Liver (tissue), 9 donors: ENCODE data around the gene PCTP. TPM values are rescaled to one million over a fixed set of nuclear protein-coding genes. Genes with fewer than 3 reads are reported as not detected.

Source experiments
- DNase-seq: peaks from one replicate; pipeline ENCODE4 v3.0.0-alpha.2; 2017; ENCODE audit warnings: low spot score
- H3K27ac ChIP-seq, 2 donors: one replicate each; pipeline ENCODE4 v1.7.0; 2013; ENCODE audit warnings: inconsistent platforms in 2 of 2, low read length in 2 of 2, control low read depth in 1 of 2, low read depth in 1 of 2, mild to moderate bottlenecking in 1 of 2
- H3K27me3 ChIP-seq, 4 donors: one replicate each; pipeline versions ENCODE4 v1.6.1 to v1.7.0; 2013; ENCODE audit warnings: low read length in 3 of 4, inconsistent platforms in 1 of 4, mild to moderate bottlenecking in 1 of 4, moderate library complexity in 1 of 4; ENCODE audit not compliant: control insufficient read depth in 4 of 4, insufficient read depth in 4 of 4
- H3K36me3 ChIP-seq, 4 donors: one replicate each; pipeline versions ENCODE4 v1.6.1 to v1.7.0; 2013; ENCODE audit warnings: low read length in 3 of 4, mild to moderate bottlenecking in 3 of 4, low read depth in 1 of 4, moderate library complexity in 1 of 4; ENCODE audit not compliant: control insufficient read depth in 4 of 4, insufficient read depth in 3 of 4
- H3K4me1 ChIP-seq, 4 donors: one replicate each; pipeline versions ENCODE4 v1.6.1 to v1.7.0; 2013; ENCODE audit warnings: low read length in 3 of 4, mild to moderate bottlenecking in 3 of 4, moderate library complexity in 1 of 4; ENCODE audit not compliant: control insufficient read depth in 4 of 4, insufficient read depth in 4 of 4
- H3K4me3 ChIP-seq, 3 donors: one replicate each; pipeline versions ENCODE4 v1.6.1 to v1.7.0; 2013; ENCODE audit warnings: low read length in 3 of 3, control low read depth in 1 of 3, low read depth in 1 of 3, mild to moderate bottlenecking in 1 of 3
- H3K9ac ChIP-seq, 2 donors: one replicate each; pipeline ENCODE4 v1.7.0; 2013; ENCODE audit warnings: low read length in 2 of 2, mild to moderate bottlenecking in 2 of 2, moderate library complexity in 2 of 2, control low read depth in 1 of 2, low read depth in 1 of 2
- H3K9me3 ChIP-seq, 4 donors: one replicate each; pipeline versions ENCODE4 v1.6.1 to v1.7.0; 2013; ENCODE audit warnings: low read length in 3 of 4; ENCODE audit not compliant: control insufficient read depth in 4 of 4
- ATF3 ChIP-seq: IDR thresholded peaks from 2 replicates; pipeline ENCODE4 v1.6.1; 2016; ENCODE audit warnings: antibody characterized with exemption
- CTCF ChIP-seq: fragments of 150-350 bp; IDR thresholded peaks from 2 replicates; pipeline ENCODE4 v1.5.1; 2017; ENCODE audit warnings: improper control_type of control experiment, low read depth, low read length; ENCODE audit not compliant: missing input control
- EGR1 ChIP-seq, 2 donors: IDR thresholded peaks; 2 replicates each; pipeline ENCODE4 v1.6.1; 2016 to 2018; ENCODE audit warnings: antibody characterized with exemption in 2 of 2, low read depth in 2 of 2
- FOXA1 ChIP-seq: IDR thresholded peaks from 2 replicates; pipeline ENCODE4 v1.6.1; 2016; ENCODE audit warnings: antibody characterized with exemption
- FOXA2 ChIP-seq: IDR thresholded peaks from 2 replicates; pipeline ENCODE4 v1.6.1; 2016; ENCODE audit warnings: antibody characterized with exemption
- HNF4A ChIP-seq, 2 donors: conservative IDR thresholded peaks; 2 replicates each; pipeline ENCODE4 v1.6.1; 2016; ENCODE audit warnings: antibody characterized with exemption in 2 of 2, mild to moderate bottlenecking in 2 of 2
- HNF4G ChIP-seq: IDR thresholded peaks from 2 replicates; pipeline ENCODE4 v1.6.1; 2016; ENCODE audit warnings: antibody characterized with exemption
- NR2F2 ChIP-seq: IDR thresholded peaks from 2 replicates; pipeline ENCODE4 v1.6.1; 2016; ENCODE audit warnings: antibody characterized with exemption
- RAD21 ChIP-seq, 2 donors: IDR thresholded peaks; 2 replicates each; pipeline ENCODE4 v1.6.1; 2016; ENCODE audit warnings: antibody characterized with exemption in 2 of 2, mild to moderate bottlenecking in 2 of 2
- RXRA ChIP-seq, 2 donors: IDR thresholded peaks; 2 replicates each; pipeline ENCODE4 v1.6.1; 2017 to 2018; ENCODE audit warnings: antibody characterized with exemption in 2 of 2, mild to moderate bottlenecking in 1 of 2
- SP1 ChIP-seq: IDR thresholded peaks from 2 replicates; pipeline ENCODE4 v1.6.1; 2018; ENCODE audit warnings: antibody characterized with exemption, mild to moderate bottlenecking
- TAF1 ChIP-seq: conservative IDR thresholded peaks from 2 replicates; pipeline ENCODE4 v1.6.1; 2016; ENCODE audit warnings: antibody characterized with exemption, mild to moderate bottlenecking
- YY1 ChIP-seq: IDR thresholded peaks from 2 replicates; pipeline ENCODE4 v1.6.1; 2016; ENCODE audit warnings: antibody characterized with exemption, mild to moderate bottlenecking
- ZBTB33 ChIP-seq: IDR thresholded peaks from 2 replicates; pipeline ENCODE4 v1.6.1; 2016; ENCODE audit warnings: antibody characterized with exemption
- WGBS: extraction: QIAGEN DNeasy Blood & Tissue Kit; methylation state at CpG from one replicate; pipeline ENCODE4 v1.1.7; 2013; 5-methylcytosine and 5-hydroxymethylcytosine counted together
- polyA plus RNA-seq, 2 donors: library from polyadenylated mRNA; stranded (reverse) in 1 of 2; unstranded in 1 of 2; fragments of 200-250 nt in 1 of 2; fragments of >200 nt in 1 of 2; fragmentation: Nextera tagmentation in 1 of 2; extraction: Ambion mirVana in 1 of 2; gene quantifications; one replicate each; pipeline versions ENCODE4 v1.2.1 to v1.2.3, GENCODE V29; 2013 to 2015
- total RNA-seq, 2 donors: library from RNA; depleted of rRNA; stranded (reverse); fragments of >200 nt; gene quantifications; one replicate each; pipeline ENCODE4 v1.2.3, GENCODE V29; 2014
- donor health status: healthy.
- donor health status: healthy.
- donor health status: healthy.
- donor health status: healthy.
- donor health status: healthy.

The PCTP gene
- total and polyA plus RNA-seq, 4 donors, result 25.0 to 79.0 (median 55.8) TPM

- peak; percentile 85 for TF ChIP-seq TAF1
- no peak for TF ChIP-seq FOXA1
- peak; percentile 40 for TF ChIP-seq ZBTB33
Observed at GRCh38 chr17:55731586-55732250, 19.1 kb upstream of the PCTP start (continued).

- H3K27ac ChIP-seq, result no peak overlapping the region
- H3K4me3 ChIP-seq, result no peak overlapping the region
- H3K36me3 ChIP-seq, result no peaks in the 10 kb centered on the region
- no peak for TF ChIP-seq RAD21 (IDR thresholded peaks at IDR 0.05)
- no peak for TF ChIP-seq NR2F2
- TF ChIP-seq ZBTB33, result no peak
- peaks cover 2 to 34% (median 20%) of the 10 kb centered on the region in 4 donors for H3K4me1 ChIP-seq
- 71% methylated on average over 4 of the region's 4 CpGs for WGBS
- no peaks in the 10 kb centered on the region for H3K27me3 ChIP-seq
- no peak overlapping the region for H3K9ac ChIP-seq
- no peak for DNase-seq
- H3K9me3 ChIP-seq, result no peaks in the 10 kb centered on the region
Observed at GRCh38 chr17:55734128-55734781, 16.6 kb upstream of the PCTP start.

GRCh38 chr17:55735731-55736405 lies 15.0 kb upstream of the PCTP start:
- Histone ChIP-seq H3K4me3 (no peak overlapping the region), H3K36me3 (no peaks in the 10 kb centered on the region), H3K4me1 (peaks cover 2 to 31% (median 19%) of the 10 kb centered on the region in 4 donors), H3K27ac (no peak overlapping the region), H3K9ac (no peak overlapping the region), H3K27me3 (no peaks in the 10 kb centered on the region), H3K9me3 (no peaks in the 10 kb centered on the region)
- DNase-seq, result no peak
- WGBS, result 29% methylated on average over 5 of the region's 5 CpGs
- no peak for TF ChIP-seq TAF1
- TF ChIP-seq FOXA1, result no peak
- TF ChIP-seq HNF4A (conservative IDR thresholded peaks at IDR 0.05), result peak; percentile 8 to 9
- TF ChIP-seq CTCF, result peak; percentile 60
- no peak for TF ChIP-seq SP1
- peak in 1 of 2 donors; percentile 30 for TF ChIP-seq RXRA (IDR thresholded peaks at IDR 0.05)
- no peak for TF ChIP-seq YY1
- TF ChIP-seq NR2F2, result no peak
- no peak for TF ChIP-seq HNF4G
- no peak for TF ChIP-seq ZBTB33
- TF ChIP-seq FOXA2, result no peak
- peak; percentile 77 to 90 for TF ChIP-seq RAD21 (IDR thresholded peaks at IDR 0.05)
- TF ChIP-seq ATF3, result no peak
- TF ChIP-seq EGR1 (IDR thresholded peaks at IDR 0.05; ENCODE audit: low read depth in 2 of 2), result no peak
